SK-N-SH treated with all-trans-retinoic acid at 6 μM for 48 hours (cell line): ENCODE data around the gene CMTM2.
A peak's percentile ranks its signal among the peaks of the same experiment; 100 is the strongest.

Source experiments
- ATAC-seq: fragments of 200-7000 bp; cut with Tn5 transposase; 3 replicates; pipeline ENCODE4 v1.9.1; 2020; ENCODE audit warnings: mild to moderate bottlenecking, moderate library complexity
- ARNTL ChIP-seq: fragments of 450-650 bp; formaldehyde crosslinking; IDR thresholded peaks from 2 replicates; pipeline ENCODE4 v1.5.0; 2020; ENCODE audit warnings: low read depth, mild to moderate bottlenecking, moderate library complexity, borderline replicate concordance
- BACH2 ChIP-seq: fragments of 250-450 bp; sonication (Bioruptor Pico); IDR thresholded peaks from 2 replicates; pipeline ENCODE4 v1.9.0; 2021; ENCODE audit warnings: mild to moderate bottlenecking, borderline replicate concordance
- CSDC2 ChIP-seq: fragments of 250-450 bp; sonication (Bioruptor Pico); IDR thresholded peaks from 2 replicates; pipeline ENCODE4 v1.5.0; 2020; ENCODE audit warnings: mild to moderate bottlenecking, moderate library complexity
- ESRRG ChIP-seq: fragments of 250-450 bp; sonication (Bioruptor Pico); IDR thresholded peaks from 2 replicates; pipeline ENCODE4 v1.6.1; 2021; ENCODE audit warnings: mild to moderate bottlenecking
- GLIS3 ChIP-seq: fragments of 250-450 bp; sonication (Bioruptor Pico); IDR thresholded peaks from 2 replicates; pipeline ENCODE4 v1.5.0; 2020; ENCODE audit warnings: mild to moderate bottlenecking, moderate library complexity
- ISL1 ChIP-seq: fragments of 250-450 bp; sonication (Bioruptor Pico); IDR thresholded peaks from 2 replicates; pipeline ENCODE4 v2.1.2; 2022; ENCODE audit warnings: mild to moderate bottlenecking, moderate library complexity
- POU6F1 ChIP-seq: fragments of 250-450 bp; sonication (Bioruptor Pico); IDR thresholded peaks from 2 replicates; pipeline ENCODE4 v1.8.0; 2021; ENCODE audit warnings: low read depth, mild to moderate bottlenecking, moderate library complexity, borderline replicate concordance
- PPARA ChIP-seq: fragments of 250-450 bp; sonication (Bioruptor Pico); IDR thresholded peaks from 2 replicates; pipeline ENCODE4 v1.5.0; 2020; ENCODE audit warnings: mild to moderate bottlenecking, borderline replicate concordance
- RARB ChIP-seq: fragments of 250-450 bp; sonication (Bioruptor Pico); IDR thresholded peaks from 2 replicates; pipeline ENCODE4 v1.8.0; 2021; ENCODE audit warnings: mild to moderate bottlenecking, moderate library complexity
- SNAI2 ChIP-seq: fragments of 250-450 bp; sonication (Bioruptor Pico); IDR thresholded peaks from 2 replicates; pipeline ENCODE4 v1.5.0; 2020; ENCODE audit warnings: mild to moderate bottlenecking, moderate library complexity
- TCF4 ChIP-seq: fragments of 250-450 bp; sonication (Bioruptor Pico); IDR thresholded peaks from 2 replicates; pipeline ENCODE4 v1.8.0; 2021; ENCODE audit warnings: mild to moderate bottlenecking, moderate library complexity, borderline replicate concordance
- TOX ChIP-seq: fragments of 250-450 bp; sonication (Bioruptor Pico); IDR thresholded peaks from 2 replicates; pipeline ENCODE4 v1.8.0; 2021; ENCODE audit warnings: mild to moderate bottlenecking, moderate library complexity, borderline replicate concordance
- ZC3H10 ChIP-seq: fragments of 250-450 bp; sonication (Bioruptor Pico); IDR thresholded peaks from 2 replicates; pipeline ENCODE4 v1.5.1; 2021; ENCODE audit warnings: mild to moderate bottlenecking, moderate library complexity
- ZFP3 ChIP-seq: fragments of 250-450 bp; sonication (Bioruptor Pico); IDR thresholded peaks from 2 replicates; pipeline ENCODE4 v1.5.0; 2020; ENCODE audit warnings: mild to moderate bottlenecking, moderate library complexity
- ZFP30 ChIP-seq: fragments of 450-650 bp; formaldehyde crosslinking; IDR thresholded peaks from 2 replicates; pipeline ENCODE4 v1.5.0; 2022; ENCODE audit warnings: mild to moderate bottlenecking, moderate library complexity
- ZNF565 ChIP-seq: fragments of 450-650 bp; formaldehyde crosslinking; conservative IDR thresholded peaks from 2 replicates; pipeline ENCODE4 v1.5.0; 2020; ENCODE audit warnings: low read depth, mild to moderate bottlenecking, moderate library complexity
- ZNF70 ChIP-seq: fragments of 450-650 bp; formaldehyde crosslinking; IDR thresholded peaks from 2 replicates; pipeline ENCODE4 v1.5.0; 2020; ENCODE audit warnings: mild to moderate bottlenecking, moderate library complexity
- ZNF8 ChIP-seq: fragments of 450-650 bp; formaldehyde crosslinking; IDR thresholded peaks from 2 replicates; pipeline ENCODE4 v1.5.0; 2020; ENCODE audit warnings: mild to moderate bottlenecking, moderate library complexity
- TF ChIP-seq, protein P1 (sequence below): fragments of 250-450 bp; sonication (Bioruptor Pico); IDR thresholded peaks from 2 replicates; pipeline ENCODE4 v1.5.1; 2021; ENCODE audit warnings: mild to moderate bottlenecking, moderate library complexity
- TF ChIP-seq, protein P2 (sequence below): fragments of 250-450 bp; sonication (Bioruptor Pico); IDR thresholded peaks from 2 replicates; pipeline ENCODE4 v1.5.0; 2020; ENCODE audit warnings: mild to moderate bottlenecking, moderate library complexity
- TF ChIP-seq, protein P3 (sequence below): fragments of 250-450 bp; sonication (Bioruptor Pico); IDR thresholded peaks from 2 replicates; pipeline ENCODE4 v1.8.0; 2020; ENCODE audit warnings: mild to moderate bottlenecking, moderate library complexity, borderline replicate concordance

CMTM2 gene

GRCh38 chr16:66605979-66606751 lies 26.9 kb downstream of the CMTM2 start (continued):
- TF ChIP-seq ZNF70 (no peak), ZNF8 (CRISPR knock-in tag) (no peak), ESRRG (no peak), ISL1 (CRISPR knock-in tag) (no peak), CSDC2 (CRISPR knock-in tag) (no peak)
- TF ChIP-seq, all 23 proteins: peak for 0

DNA sequence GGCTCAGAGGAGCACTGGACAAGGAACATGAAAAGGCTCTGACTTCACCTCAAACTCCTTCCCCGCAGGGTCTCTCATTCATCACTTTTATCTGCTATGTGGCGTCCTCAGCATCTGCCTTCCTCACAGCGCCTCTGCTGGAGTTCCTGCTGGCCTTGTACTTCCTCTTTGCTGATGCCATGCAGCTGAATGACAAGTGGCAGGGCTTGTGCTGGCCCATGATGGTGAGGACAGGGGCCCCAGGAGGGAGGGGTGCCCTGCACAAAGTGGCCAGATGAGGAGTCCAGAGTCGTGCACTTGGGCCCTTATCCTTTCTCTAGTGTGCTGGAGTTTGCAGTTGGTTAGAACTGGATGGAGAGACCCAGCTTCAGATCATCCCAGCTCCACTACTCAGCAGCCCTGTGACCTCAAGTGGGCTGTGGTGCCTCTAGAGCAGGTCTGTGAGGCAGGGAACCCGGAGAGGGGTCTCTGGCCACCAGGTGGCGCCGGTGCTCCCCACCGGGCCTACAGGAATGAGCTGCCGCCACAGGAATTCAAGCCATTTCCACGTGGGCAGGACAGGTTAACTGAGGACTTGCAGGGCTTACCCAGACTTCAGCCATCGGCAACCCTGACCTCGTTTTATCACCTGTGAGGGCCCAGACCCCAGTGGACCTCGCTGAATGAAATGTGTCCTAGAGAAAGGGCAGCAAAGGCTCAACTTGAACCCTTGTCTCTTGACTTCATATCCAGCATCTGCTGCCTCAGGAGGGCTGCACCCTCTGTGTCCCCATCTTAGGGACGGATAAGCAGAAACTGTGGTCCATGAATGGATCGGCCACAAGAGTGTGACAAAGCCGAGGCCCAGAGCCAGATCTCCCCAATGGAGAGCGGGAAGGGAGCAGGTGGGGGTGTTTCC lies 29.2 kb downstream of the CMTM2 start:
- ATAC-seq = peak; percentile 75
- TF ChIP-seq, protein P1, sequence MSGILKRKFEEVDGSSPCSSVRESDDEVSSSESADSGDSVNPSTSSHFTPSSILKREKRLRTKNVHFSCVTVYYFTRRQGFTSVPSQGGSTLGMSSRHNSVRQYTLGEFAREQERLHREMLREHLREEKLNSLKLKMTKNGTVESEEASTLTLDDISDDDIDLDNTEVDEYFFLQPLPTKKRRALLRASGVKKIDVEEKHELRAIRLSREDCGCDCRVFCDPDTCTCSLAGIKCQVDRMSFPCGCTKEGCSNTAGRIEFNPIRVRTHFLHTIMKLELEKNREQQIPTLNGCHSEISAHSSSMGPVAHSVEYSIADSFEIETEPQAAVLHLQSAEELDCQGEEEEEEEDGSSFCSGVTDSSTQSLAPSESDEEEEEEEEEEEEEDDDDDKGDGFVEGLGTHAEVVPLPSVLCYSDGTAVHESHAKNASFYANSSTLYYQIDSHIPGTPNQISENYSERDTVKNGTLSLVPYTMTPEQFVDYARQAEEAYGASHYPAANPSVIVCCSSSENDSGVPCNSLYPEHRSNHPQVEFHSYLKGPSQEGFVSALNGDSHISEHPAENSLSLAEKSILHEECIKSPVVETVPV (CRISPR knock-in tag) = no peak
- TF ChIP-seq ESRRG = no peak
- TF ChIP-seq ZC3H10 (CRISPR knock-in tag) = no peak
- no peak for TF ChIP-seq ZNF70
- 0 out of 2 replicates have a peak, but pooled peaks have one; percentile 55 for TF ChIP-seq ZFP3 (CRISPR knock-in tag)
- TF ChIP-seq CSDC2 (CRISPR knock-in tag) = peak; percentile 73; the same call in 1 of the 2 replicates
- TF ChIP-seq TCF4 (CRISPR knock-in tag) = no peak
- TF ChIP-seq, protein P2, sequence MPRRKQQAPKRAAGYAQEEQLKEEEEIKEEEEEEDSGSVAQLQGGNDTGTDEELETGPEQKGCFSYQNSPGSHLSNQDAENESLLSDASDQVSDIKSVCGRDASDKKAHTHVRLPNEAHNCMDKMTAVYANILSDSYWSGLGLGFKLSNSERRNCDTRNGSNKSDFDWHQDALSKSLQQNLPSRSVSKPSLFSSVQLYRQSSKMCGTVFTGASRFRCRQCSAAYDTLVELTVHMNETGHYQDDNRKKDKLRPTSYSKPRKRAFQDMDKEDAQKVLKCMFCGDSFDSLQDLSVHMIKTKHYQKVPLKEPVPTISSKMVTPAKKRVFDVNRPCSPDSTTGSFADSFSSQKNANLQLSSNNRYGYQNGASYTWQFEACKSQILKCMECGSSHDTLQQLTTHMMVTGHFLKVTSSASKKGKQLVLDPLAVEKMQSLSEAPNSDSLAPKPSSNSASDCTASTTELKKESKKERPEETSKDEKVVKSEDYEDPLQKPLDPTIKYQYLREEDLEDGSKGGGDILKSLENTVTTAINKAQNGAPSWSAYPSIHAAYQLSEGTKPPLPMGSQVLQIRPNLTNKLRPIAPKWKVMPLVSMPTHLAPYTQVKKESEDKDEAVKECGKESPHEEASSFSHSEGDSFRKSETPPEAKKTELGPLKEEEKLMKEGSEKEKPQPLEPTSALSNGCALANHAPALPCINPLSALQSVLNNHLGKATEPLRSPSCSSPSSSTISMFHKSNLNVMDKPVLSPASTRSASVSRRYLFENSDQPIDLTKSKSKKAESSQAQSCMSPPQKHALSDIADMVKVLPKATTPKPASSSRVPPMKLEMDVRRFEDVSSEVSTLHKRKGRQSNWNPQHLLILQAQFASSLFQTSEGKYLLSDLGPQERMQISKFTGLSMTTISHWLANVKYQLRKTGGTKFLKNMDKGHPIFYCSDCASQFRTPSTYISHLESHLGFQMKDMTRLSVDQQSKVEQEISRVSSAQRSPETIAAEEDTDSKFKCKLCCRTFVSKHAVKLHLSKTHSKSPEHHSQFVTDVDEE = no peak
- TF ChIP-seq, protein P3, sequence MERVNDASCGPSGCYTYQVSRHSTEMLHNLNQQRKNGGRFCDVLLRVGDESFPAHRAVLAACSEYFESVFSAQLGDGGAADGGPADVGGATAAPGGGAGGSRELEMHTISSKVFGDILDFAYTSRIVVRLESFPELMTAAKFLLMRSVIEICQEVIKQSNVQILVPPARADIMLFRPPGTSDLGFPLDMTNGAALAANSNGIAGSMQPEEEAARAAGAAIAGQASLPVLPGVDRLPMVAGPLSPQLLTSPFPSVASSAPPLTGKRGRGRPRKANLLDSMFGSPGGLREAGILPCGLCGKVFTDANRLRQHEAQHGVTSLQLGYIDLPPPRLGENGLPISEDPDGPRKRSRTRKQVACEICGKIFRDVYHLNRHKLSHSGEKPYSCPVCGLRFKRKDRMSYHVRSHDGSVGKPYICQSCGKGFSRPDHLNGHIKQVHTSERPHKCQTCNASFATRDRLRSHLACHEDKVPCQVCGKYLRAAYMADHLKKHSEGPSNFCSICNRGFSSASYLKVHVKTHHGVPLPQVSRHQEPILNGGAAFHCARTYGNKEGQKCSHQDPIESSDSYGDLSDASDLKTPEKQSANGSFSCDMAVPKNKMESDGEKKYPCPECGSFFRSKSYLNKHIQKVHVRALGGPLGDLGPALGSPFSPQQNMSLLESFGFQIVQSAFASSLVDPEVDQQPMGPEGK = no peak
- TF ChIP-seq PPARA = no peak
- no peak for TF ChIP-seq BACH2 (CRISPR knock-in tag)
- TF ChIP-seq ISL1 (CRISPR knock-in tag) = peak; percentile 27; the same call in 1 of the 2 replicates
- TF ChIP-seq, all 23 proteins: peak for 3

GRCh38 chr16:66609139-66609510 lies 29.9 kb downstream of the CMTM2 start:
- no peak for ATAC-seq
- no peak for TF ChIP-seq RARB (CRISPR knock-in tag)
- TF ChIP-seq POU6F1 (CRISPR knock-in tag) = no peak
- TF ChIP-seq SNAI2 = no peak
- no peak for TF ChIP-seq TCF4 (CRISPR knock-in tag)
- no peak for TF ChIP-seq BACH2 (CRISPR knock-in tag)
- TF ChIP-seq ZFP30 (CRISPR knock-in tag) = no peak
- no peak for TF ChIP-seq ZNF8 (CRISPR knock-in tag)
- TF ChIP-seq ZC3H10 (CRISPR knock-in tag) = no peak
- no peak for TF ChIP-seq TOX
- TF ChIP-seq CSDC2 (CRISPR knock-in tag) = no peak
- no peak for TF ChIP-seq PPARA
- TF ChIP-seq GLIS3 (CRISPR knock-in tag) = no peak
- TF ChIP-seq ARNTL (CRISPR knock-in tag) = no peak
- TF ChIP-seq ESRRG = no peak
- no peak for TF ChIP-seq ZNF70
- TF ChIP-seq, protein P2 = no peak
- TF ChIP-seq, protein P1 (CRISPR knock-in tag) = no peak
- TF ChIP-seq ZNF565 (CRISPR knock-in tag) = no peak
